SK-N-SH treated with all-trans-retinoic acid at 6 μM for 48 hours (cell line): ENCODE data around the gene AHI1.

ENCODE experiments used
- ATAC-seq: fragments of 200-7000 bp; cut with Tn5 transposase; 3 replicates; pipeline ENCODE4 v1.9.1; 2020; ENCODE audit warnings: mild to moderate bottlenecking, moderate library complexity
- ARNTL ChIP-seq: fragments of 450-650 bp; formaldehyde crosslinking; IDR thresholded peaks from 2 replicates; pipeline ENCODE4 v1.5.0; 2020; ENCODE audit warnings: low read depth, mild to moderate bottlenecking, moderate library complexity, borderline replicate concordance
- BACH2 ChIP-seq: fragments of 250-450 bp; sonication (Bioruptor Pico); IDR thresholded peaks from 2 replicates; pipeline ENCODE4 v1.9.0; 2021; ENCODE audit warnings: mild to moderate bottlenecking, borderline replicate concordance
- CSDC2 ChIP-seq: fragments of 250-450 bp; sonication (Bioruptor Pico); IDR thresholded peaks from 2 replicates; pipeline ENCODE4 v1.5.0; 2020; ENCODE audit warnings: mild to moderate bottlenecking, moderate library complexity
- ESRRG ChIP-seq: fragments of 250-450 bp; sonication (Bioruptor Pico); IDR thresholded peaks from 2 replicates; pipeline ENCODE4 v1.6.1; 2021; ENCODE audit warnings: mild to moderate bottlenecking
- GLIS3 ChIP-seq: fragments of 250-450 bp; sonication (Bioruptor Pico); IDR thresholded peaks from 2 replicates; pipeline ENCODE4 v1.5.0; 2020; ENCODE audit warnings: mild to moderate bottlenecking, moderate library complexity
- ISL1 ChIP-seq: fragments of 250-450 bp; sonication (Bioruptor Pico); IDR thresholded peaks from 2 replicates; pipeline ENCODE4 v2.1.2; 2022; ENCODE audit warnings: mild to moderate bottlenecking, moderate library complexity
- PPARA ChIP-seq: fragments of 250-450 bp; sonication (Bioruptor Pico); IDR thresholded peaks from 2 replicates; pipeline ENCODE4 v1.5.0; 2020; ENCODE audit warnings: mild to moderate bottlenecking, borderline replicate concordance
- RARB ChIP-seq: fragments of 250-450 bp; sonication (Bioruptor Pico); IDR thresholded peaks from 2 replicates; pipeline ENCODE4 v1.8.0; 2021; ENCODE audit warnings: mild to moderate bottlenecking, moderate library complexity
- SNAI2 ChIP-seq: fragments of 250-450 bp; sonication (Bioruptor Pico); IDR thresholded peaks from 2 replicates; pipeline ENCODE4 v1.5.0; 2020; ENCODE audit warnings: mild to moderate bottlenecking, moderate library complexity
- TCF4 ChIP-seq: fragments of 250-450 bp; sonication (Bioruptor Pico); IDR thresholded peaks from 2 replicates; pipeline ENCODE4 v1.8.0; 2021; ENCODE audit warnings: mild to moderate bottlenecking, moderate library complexity, borderline replicate concordance
- TOX ChIP-seq: fragments of 250-450 bp; sonication (Bioruptor Pico); IDR thresholded peaks from 2 replicates; pipeline ENCODE4 v1.8.0; 2021; ENCODE audit warnings: mild to moderate bottlenecking, moderate library complexity, borderline replicate concordance
- ZC3H10 ChIP-seq: fragments of 250-450 bp; sonication (Bioruptor Pico); IDR thresholded peaks from 2 replicates; pipeline ENCODE4 v1.5.1; 2021; ENCODE audit warnings: mild to moderate bottlenecking, moderate library complexity
- ZFP3 ChIP-seq: fragments of 250-450 bp; sonication (Bioruptor Pico); IDR thresholded peaks from 2 replicates; pipeline ENCODE4 v1.5.0; 2020; ENCODE audit warnings: mild to moderate bottlenecking, moderate library complexity
- ZFP30 ChIP-seq: fragments of 450-650 bp; formaldehyde crosslinking; IDR thresholded peaks from 2 replicates; pipeline ENCODE4 v1.5.0; 2022; ENCODE audit warnings: mild to moderate bottlenecking, moderate library complexity
- ZNF565 ChIP-seq: fragments of 450-650 bp; formaldehyde crosslinking; conservative IDR thresholded peaks from 2 replicates; pipeline ENCODE4 v1.5.0; 2020; ENCODE audit warnings: low read depth, mild to moderate bottlenecking, moderate library complexity
- ZNF70 ChIP-seq: fragments of 450-650 bp; formaldehyde crosslinking; IDR thresholded peaks from 2 replicates; pipeline ENCODE4 v1.5.0; 2020; ENCODE audit warnings: mild to moderate bottlenecking, moderate library complexity
- ZNF8 ChIP-seq: fragments of 450-650 bp; formaldehyde crosslinking; IDR thresholded peaks from 2 replicates; pipeline ENCODE4 v1.5.0; 2020; ENCODE audit warnings: mild to moderate bottlenecking, moderate library complexity
- TF ChIP-seq, protein P1 (sequence below): fragments of 250-450 bp; sonication (Bioruptor Pico); IDR thresholded peaks from 2 replicates; pipeline ENCODE4 v1.5.0; 2020; ENCODE audit warnings: mild to moderate bottlenecking, moderate library complexity
- TF ChIP-seq, protein P2 (sequence below): fragments of 250-450 bp; sonication (Bioruptor Pico); IDR thresholded peaks from 2 replicates; pipeline ENCODE4 v1.5.1; 2021; ENCODE audit warnings: mild to moderate bottlenecking, moderate library complexity
- TF ChIP-seq, protein P3 (sequence below): fragments of 250-450 bp; sonication (Bioruptor Pico); IDR thresholded peaks from 2 replicates; pipeline ENCODE4 v1.5.1; 2020; ENCODE audit warnings: low read depth, mild to moderate bottlenecking, moderate library complexity
- TF ChIP-seq, protein P4 (sequence below): fragments of 250-450 bp; sonication (Bioruptor Pico); IDR thresholded peaks from 2 replicates; pipeline ENCODE4 v1.8.0; 2020; ENCODE audit warnings: mild to moderate bottlenecking, moderate library complexity, borderline replicate concordance
- TF ChIP-seq, protein P5 (sequence below): fragments of 250-450 bp; sonication (Bioruptor Pico); IDR thresholded peaks from 2 replicates; pipeline ENCODE4 v1.8.0; 2021; ENCODE audit warnings: low read depth, mild to moderate bottlenecking, moderate library complexity, borderline replicate concordance

AHI1 gene

DNA sequence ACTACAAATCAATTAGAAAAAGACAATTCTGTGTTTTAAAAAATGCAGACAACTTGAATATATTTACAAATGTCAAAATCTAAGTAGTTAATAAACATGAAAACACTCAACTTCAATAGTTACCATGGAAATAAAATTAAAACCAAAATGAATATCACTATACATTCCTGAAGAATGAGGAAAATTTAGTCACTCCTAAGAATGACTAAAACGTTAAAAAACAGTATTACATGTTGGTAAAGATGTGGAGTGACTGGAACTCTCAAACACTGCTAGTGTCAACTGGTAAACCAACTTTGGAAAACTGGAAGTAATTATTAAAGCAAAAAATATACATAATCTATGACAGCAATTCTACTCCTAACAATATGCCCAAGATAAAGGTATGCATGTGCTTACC, 36.3 kb downstream of the AHI1 start (continued):
- TF ChIP-seq, protein P1, sequence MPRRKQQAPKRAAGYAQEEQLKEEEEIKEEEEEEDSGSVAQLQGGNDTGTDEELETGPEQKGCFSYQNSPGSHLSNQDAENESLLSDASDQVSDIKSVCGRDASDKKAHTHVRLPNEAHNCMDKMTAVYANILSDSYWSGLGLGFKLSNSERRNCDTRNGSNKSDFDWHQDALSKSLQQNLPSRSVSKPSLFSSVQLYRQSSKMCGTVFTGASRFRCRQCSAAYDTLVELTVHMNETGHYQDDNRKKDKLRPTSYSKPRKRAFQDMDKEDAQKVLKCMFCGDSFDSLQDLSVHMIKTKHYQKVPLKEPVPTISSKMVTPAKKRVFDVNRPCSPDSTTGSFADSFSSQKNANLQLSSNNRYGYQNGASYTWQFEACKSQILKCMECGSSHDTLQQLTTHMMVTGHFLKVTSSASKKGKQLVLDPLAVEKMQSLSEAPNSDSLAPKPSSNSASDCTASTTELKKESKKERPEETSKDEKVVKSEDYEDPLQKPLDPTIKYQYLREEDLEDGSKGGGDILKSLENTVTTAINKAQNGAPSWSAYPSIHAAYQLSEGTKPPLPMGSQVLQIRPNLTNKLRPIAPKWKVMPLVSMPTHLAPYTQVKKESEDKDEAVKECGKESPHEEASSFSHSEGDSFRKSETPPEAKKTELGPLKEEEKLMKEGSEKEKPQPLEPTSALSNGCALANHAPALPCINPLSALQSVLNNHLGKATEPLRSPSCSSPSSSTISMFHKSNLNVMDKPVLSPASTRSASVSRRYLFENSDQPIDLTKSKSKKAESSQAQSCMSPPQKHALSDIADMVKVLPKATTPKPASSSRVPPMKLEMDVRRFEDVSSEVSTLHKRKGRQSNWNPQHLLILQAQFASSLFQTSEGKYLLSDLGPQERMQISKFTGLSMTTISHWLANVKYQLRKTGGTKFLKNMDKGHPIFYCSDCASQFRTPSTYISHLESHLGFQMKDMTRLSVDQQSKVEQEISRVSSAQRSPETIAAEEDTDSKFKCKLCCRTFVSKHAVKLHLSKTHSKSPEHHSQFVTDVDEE (CRISPR knock-in tag): no peak
- TF ChIP-seq ESRRG (CRISPR knock-in tag): no peak
- no peak for TF ChIP-seq RARB (CRISPR knock-in tag)
- no peak for TF ChIP-seq TCF4
- no peak for TF ChIP-seq ZFP3
- TF ChIP-seq, all 23 proteins: peak for 0

DNA sequence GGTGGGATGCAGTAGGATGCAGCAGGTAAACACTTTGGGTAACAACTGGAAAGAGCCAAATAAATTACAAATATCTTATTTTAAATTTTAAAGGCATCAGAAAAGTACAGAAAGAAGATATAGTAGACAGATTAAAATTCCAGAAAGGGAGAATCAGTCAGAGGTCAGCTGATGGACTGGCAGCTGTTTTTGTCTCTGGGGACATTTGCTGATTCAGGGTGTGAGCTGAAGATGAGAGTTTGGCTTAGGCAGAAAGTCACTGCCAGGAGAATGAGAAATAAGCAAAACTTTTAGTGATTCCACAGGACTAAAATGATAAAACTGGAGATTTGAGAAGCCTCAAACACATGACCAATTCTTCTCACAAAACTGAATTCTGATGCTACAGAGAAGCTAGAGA, 39.5 kb downstream of the AHI1 start:
- ATAC-seq: no peak
- TF ChIP-seq ZNF565 (CRISPR knock-in tag) (no peak), GLIS3 (CRISPR knock-in tag) (no peak), ZC3H10 (CRISPR knock-in tag) (no peak), TOX (CRISPR knock-in tag) (no peak), SNAI2 (CRISPR knock-in tag) (no peak), ZFP3 (no peak), BACH2 (CRISPR knock-in tag) (no peak), ARNTL (no peak), PPARA (no peak), ZNF70 (CRISPR knock-in tag) (no peak), ZFP30 (CRISPR knock-in tag) (no peak), TCF4 (no peak), CSDC2 (CRISPR knock-in tag) (no peak), ZNF8 (no peak), ISL1 (CRISPR knock-in tag) (no peak)
- TF ChIP-seq, protein P2, sequence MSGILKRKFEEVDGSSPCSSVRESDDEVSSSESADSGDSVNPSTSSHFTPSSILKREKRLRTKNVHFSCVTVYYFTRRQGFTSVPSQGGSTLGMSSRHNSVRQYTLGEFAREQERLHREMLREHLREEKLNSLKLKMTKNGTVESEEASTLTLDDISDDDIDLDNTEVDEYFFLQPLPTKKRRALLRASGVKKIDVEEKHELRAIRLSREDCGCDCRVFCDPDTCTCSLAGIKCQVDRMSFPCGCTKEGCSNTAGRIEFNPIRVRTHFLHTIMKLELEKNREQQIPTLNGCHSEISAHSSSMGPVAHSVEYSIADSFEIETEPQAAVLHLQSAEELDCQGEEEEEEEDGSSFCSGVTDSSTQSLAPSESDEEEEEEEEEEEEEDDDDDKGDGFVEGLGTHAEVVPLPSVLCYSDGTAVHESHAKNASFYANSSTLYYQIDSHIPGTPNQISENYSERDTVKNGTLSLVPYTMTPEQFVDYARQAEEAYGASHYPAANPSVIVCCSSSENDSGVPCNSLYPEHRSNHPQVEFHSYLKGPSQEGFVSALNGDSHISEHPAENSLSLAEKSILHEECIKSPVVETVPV (CRISPR knock-in tag): no peak
- TF ChIP-seq, protein P3, sequence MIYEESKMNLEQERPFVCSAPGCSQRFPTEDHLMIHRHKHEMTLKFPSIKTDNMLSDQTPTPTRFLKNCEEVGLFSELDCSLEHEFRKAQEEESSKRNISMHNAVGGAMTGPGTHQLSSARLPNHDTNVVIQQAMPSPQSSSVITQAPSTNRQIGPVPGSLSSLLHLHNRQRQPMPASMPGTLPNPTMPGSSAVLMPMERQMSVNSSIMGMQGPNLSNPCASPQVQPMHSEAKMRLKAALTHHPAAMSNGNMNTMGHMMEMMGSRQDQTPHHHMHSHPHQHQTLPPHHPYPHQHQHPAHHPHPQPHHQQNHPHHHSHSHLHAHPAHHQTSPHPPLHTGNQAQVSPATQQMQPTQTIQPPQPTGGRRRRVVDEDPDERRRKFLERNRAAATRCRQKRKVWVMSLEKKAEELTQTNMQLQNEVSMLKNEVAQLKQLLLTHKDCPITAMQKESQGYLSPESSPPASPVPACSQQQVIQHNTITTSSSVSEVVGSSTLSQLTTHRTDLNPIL (CRISPR knock-in tag): no peak
- TF ChIP-seq, protein P1 (CRISPR knock-in tag): no peak
- TF ChIP-seq, protein P4, sequence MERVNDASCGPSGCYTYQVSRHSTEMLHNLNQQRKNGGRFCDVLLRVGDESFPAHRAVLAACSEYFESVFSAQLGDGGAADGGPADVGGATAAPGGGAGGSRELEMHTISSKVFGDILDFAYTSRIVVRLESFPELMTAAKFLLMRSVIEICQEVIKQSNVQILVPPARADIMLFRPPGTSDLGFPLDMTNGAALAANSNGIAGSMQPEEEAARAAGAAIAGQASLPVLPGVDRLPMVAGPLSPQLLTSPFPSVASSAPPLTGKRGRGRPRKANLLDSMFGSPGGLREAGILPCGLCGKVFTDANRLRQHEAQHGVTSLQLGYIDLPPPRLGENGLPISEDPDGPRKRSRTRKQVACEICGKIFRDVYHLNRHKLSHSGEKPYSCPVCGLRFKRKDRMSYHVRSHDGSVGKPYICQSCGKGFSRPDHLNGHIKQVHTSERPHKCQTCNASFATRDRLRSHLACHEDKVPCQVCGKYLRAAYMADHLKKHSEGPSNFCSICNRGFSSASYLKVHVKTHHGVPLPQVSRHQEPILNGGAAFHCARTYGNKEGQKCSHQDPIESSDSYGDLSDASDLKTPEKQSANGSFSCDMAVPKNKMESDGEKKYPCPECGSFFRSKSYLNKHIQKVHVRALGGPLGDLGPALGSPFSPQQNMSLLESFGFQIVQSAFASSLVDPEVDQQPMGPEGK (CRISPR knock-in tag): no peak
- TF ChIP-seq, protein P5, sequence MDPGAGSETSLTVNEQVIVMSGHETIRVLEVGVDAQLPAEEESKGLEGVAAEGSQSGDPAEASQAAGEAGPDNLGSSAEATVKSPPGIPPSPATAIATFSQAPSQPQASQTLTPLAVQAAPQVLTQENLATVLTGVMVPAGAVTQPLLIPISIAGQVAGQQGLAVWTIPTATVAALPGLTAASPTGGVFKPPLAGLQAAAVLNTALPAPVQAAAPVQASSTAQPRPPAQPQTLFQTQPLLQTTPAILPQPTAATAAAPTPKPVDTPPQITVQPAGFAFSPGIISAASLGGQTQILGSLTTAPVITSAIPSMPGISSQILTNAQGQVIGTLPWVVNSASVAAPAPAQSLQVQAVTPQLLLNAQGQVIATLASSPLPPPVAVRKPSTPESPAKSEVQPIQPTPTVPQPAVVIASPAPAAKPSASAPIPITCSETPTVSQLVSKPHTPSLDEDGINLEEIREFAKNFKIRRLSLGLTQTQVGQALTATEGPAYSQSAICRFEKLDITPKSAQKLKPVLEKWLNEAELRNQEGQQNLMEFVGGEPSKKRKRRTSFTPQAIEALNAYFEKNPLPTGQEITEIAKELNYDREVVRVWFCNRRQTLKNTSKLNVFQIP (CRISPR knock-in tag): no peak
